ENCODE results near the gene SOS2.

The SOS2 gene

GRCh38 chr14:50109342-50109741 is 122.0 kb downstream of the SOS2 start (continued):
- TF ChIP-seq TSHZ2 (CRISPR knock-in tag; IDR thresholded peaks at IDR 0.05), result no peak
- no peak for TF ChIP-seq ARNTL (CRISPR knock-in tag; IDR thresholded peaks at IDR 0.05; ENCODE audit: borderline replicate concordance, low read depth)

- TF ChIP-seq ZC3H10 (CRISPR knock-in tag; IDR thresholded peaks at IDR 0.05), result no peak
- TF ChIP-seq ZNF8 (CRISPR knock-in tag; IDR thresholded peaks at IDR 0.05), result no peak
- TF ChIP-seq ZFP3 (CRISPR knock-in tag; IDR thresholded peaks at IDR 0.05), result no peak
- TF ChIP-seq TCF4 (CRISPR knock-in tag; IDR thresholded peaks at IDR 0.05; ENCODE audit: borderline replicate concordance), result no peak
- TF ChIP-seq ZNF70 (CRISPR knock-in tag; IDR thresholded peaks at IDR 0.05), result no peak
- no peak for TF ChIP-seq PATZ1 (CRISPR knock-in tag; IDR thresholded peaks at IDR 0.05; ENCODE audit: borderline replicate concordance)
- TF ChIP-seq ESRRG (CRISPR knock-in tag; IDR thresholded peaks at IDR 0.05), result no peak
- TF ChIP-seq ARNTL (CRISPR knock-in tag; IDR thresholded peaks at IDR 0.05; ENCODE audit: borderline replicate concordance, low read depth), result no peak
- TF ChIP-seq ZFP30 (CRISPR knock-in tag; IDR thresholded peaks at IDR 0.05), result no peak
- no peak for ATAC-seq
Observed at GRCh38 chr14:50107850-50108249, 123.5 kb downstream of the SOS2 start.

- ATAC-seq, result no peak; the same call in 2 of the 3 replicates
- TF ChIP-seq ARNTL (CRISPR knock-in tag; IDR thresholded peaks at IDR 0.05; ENCODE audit: borderline replicate concordance, low read depth) (no peak), CSRNP3 (CRISPR knock-in tag; IDR thresholded peaks at IDR 0.05) (no peak), TCF4 (CRISPR knock-in tag; IDR thresholded peaks at IDR 0.05; ENCODE audit: borderline replicate concordance) (no peak), ZFP30 (CRISPR knock-in tag; IDR thresholded peaks at IDR 0.05) (no peak), CREB5 (CRISPR knock-in tag; IDR thresholded peaks at IDR 0.05; ENCODE audit: low read depth) (no peak), RARB (CRISPR knock-in tag; IDR thresholded peaks at IDR 0.05) (no peak), PATZ1 (CRISPR knock-in tag; IDR thresholded peaks at IDR 0.05; ENCODE audit: borderline replicate concordance) (no peak), ZNF70 (CRISPR knock-in tag; IDR thresholded peaks at IDR 0.05) (no peak), SNAI2 (CRISPR knock-in tag; IDR thresholded peaks at IDR 0.05) (no peak), CSDC2 (CRISPR knock-in tag; IDR thresholded peaks at IDR 0.05) (no peak), ESRRG (CRISPR knock-in tag; IDR thresholded peaks at IDR 0.05) (no peak), BACH2 (CRISPR knock-in tag; IDR thresholded peaks at IDR 0.05; ENCODE audit: borderline replicate concordance) (no peak), GLIS3 (CRISPR knock-in tag; IDR thresholded peaks at IDR 0.05) (no peak), OSR1 (CRISPR knock-in tag; IDR thresholded peaks at IDR 0.05) (no peak)
Observed at GRCh38 chr14:50106178-50106577, 125.2 kb downstream of the SOS2 start.

- TF ChIP-seq PATZ1 (CRISPR knock-in tag; IDR thresholded peaks at IDR 0.05; ENCODE audit: borderline replicate concordance), result no peak
- no peak for TF ChIP-seq OSR1 (CRISPR knock-in tag; IDR thresholded peaks at IDR 0.05)
- TF ChIP-seq GLIS3 (CRISPR knock-in tag; IDR thresholded peaks at IDR 0.05), result no peak
- ATAC-seq, result no peak
Observed at GRCh38 chr14:50103558-50103957, 127.8 kb downstream of the SOS2 start.
